HepG2 (cell line): Measurements from ENCODE around the gene ZIK1. TPM values are rescaled to one million over a fixed set of nuclear protein-coding genes. Genes with fewer than 3 reads are reported as not detected.
A peak's percentile ranks its signal among the peaks of the same experiment; 100 is the strongest.

ENCODE experiments used
- BRD4 ChIP-seq: sonication (generic); formaldehyde crosslinking; IDR thresholded peaks from 2 replicates; pipeline ENCODE4 v1.4.0; 2020; ENCODE audit warnings: missing genetic modification reagents
- FIP1L1 ChIP-seq: fragments of 200-400 bp; formaldehyde crosslinking; IDR thresholded peaks from 2 replicates; pipeline ENCODE4 v1.6.1; 2018; ENCODE audit warnings: low read depth, mild to moderate bottlenecking, low read length, moderate library complexity, borderline replicate concordance; ENCODE audit not compliant: insufficient read depth
- FOXJ3 ChIP-seq: sonication (generic); formaldehyde crosslinking; IDR thresholded peaks from 2 replicates; pipeline ENCODE4 v1.4.0; 2020; ENCODE audit warnings: missing genetic modification reagents, mild to moderate bottlenecking, borderline replicate concordance
- FOXM1 ChIP-seq: sonication (generic); formaldehyde crosslinking; IDR thresholded peaks from 2 replicates; pipeline ENCODE4 v1.5.0; 2020; ENCODE audit warnings: missing genetic modification reagents
- KLF9 ChIP-seq: IDR thresholded peaks from 2 replicates; pipeline ENCODE4 v1.6.1; 2016; ENCODE audit warnings: low read depth
- PREB ChIP-seq: sonication (generic); formaldehyde crosslinking; IDR thresholded peaks from 2 replicates; pipeline ENCODE4 v1.4.0; 2020; ENCODE audit warnings: missing genetic modification reagents
- SNAPC5 ChIP-seq: sonication (generic); formaldehyde crosslinking; IDR thresholded peaks from 2 replicates; pipeline ENCODE4 v1.8.1; 2023; ENCODE audit warnings: mild to moderate bottlenecking, missing genetic modification reagents, borderline replicate concordance
- TEAD3 ChIP-seq: optimal IDR thresholded peaks from 2 replicates; pipeline ENCODE3; 2016; ENCODE audit warnings: borderline replicate concordance
- THRA ChIP-seq: sonication (generic); formaldehyde crosslinking; IDR thresholded peaks from 2 replicates; pipeline ENCODE4 v1.4.0; 2020; ENCODE audit warnings: missing genetic modification reagents, borderline replicate concordance
- TOPORS ChIP-seq: sonication (generic); formaldehyde crosslinking; IDR thresholded peaks from 2 replicates; pipeline ENCODE4 v1.8.0; 2023; ENCODE audit warnings: mild to moderate bottlenecking, missing genetic modification reagents
- ZFP1 ChIP-seq: IDR thresholded peaks from 2 replicates; pipeline ENCODE4 v1.6.1; 2016
- ZGPAT ChIP-seq: IDR thresholded peaks from 2 replicates; pipeline ENCODE4 v1.6.1; 2016; ENCODE audit warnings: mild to moderate bottlenecking
- ZMYM3 ChIP-seq: sonication (generic); formaldehyde crosslinking; IDR thresholded peaks from 2 replicates; pipeline ENCODE4 v1.5.1; 2020; ENCODE audit warnings: mild to moderate bottlenecking, missing genetic modification reagents
- ZSCAN30 ChIP-seq: sonication (generic); formaldehyde crosslinking; IDR thresholded peaks from 2 replicates; pipeline ENCODE4 v1.5.0; 2020; ENCODE audit warnings: mild to moderate bottlenecking, missing genetic modification reagents
- polyA plus RNA-seq, 8 experiments: library from polyadenylated mRNA; depleted of rRNA in 3 of 8; stranded (reverse) in 7 of 8; unstranded in 1 of 8; fragments of >200 nt; fragmentation: Illumina TruSeq in 4 of 8; extraction: Trizol in 4 of 8; gene quantifications; 2 replicates each; pipeline versions ENCODE4 v1.2.1 to v1.2.3, GENCODE V29; 2011 to 2016; ENCODE audit warnings: low read depth in 4 of 8, missing spikeins in 1 of 8, mixed read lengths in 1 of 8; ENCODE audit not compliant: insufficient read depth in 1 of 8
- total RNA-seq, 5 experiments: library from RNA; depleted of rRNA; stranded (reverse); fragments of >200 nt; fragmentation: Illumina TruSeq; extraction: Trizol; gene quantifications; 2 replicates each; pipeline ENCODE4 v1.2.3, GENCODE V29; 2016; ENCODE audit warnings: low read depth in 1 of 5
- TF ChIP-seq, protein P1 (sequence below): sonication (generic); formaldehyde crosslinking; IDR thresholded peaks from 2 replicates; pipeline ENCODE4 v1.9.0; 2021; ENCODE audit warnings: missing genetic modification reagents, borderline replicate concordance
- TF ChIP-seq, protein P2 (sequence below): IDR thresholded peaks from 2 replicates; pipeline ENCODE4 v1.6.1; 2016; ENCODE audit warnings: mild to moderate bottlenecking, missing biosample characterization, missing genetic modification reagents
- TF ChIP-seq, protein P3 (sequence below): IDR thresholded peaks from 2 replicates; pipeline ENCODE4 v1.6.1; 2016; ENCODE audit warnings: low read depth, borderline replicate concordance

Gene ZIK1
- total and polyA plus RNA-seq, 2 of the 13 experiments (the other 11 are each of a cell fraction or from before 2014, with no cell fraction given) = 2.1 to 7.2 TPM

GRCh38 chr19:57632987-57633831, 49.3 kb downstream of the ZIK1 start, which contains the start of gene ZNF211 (continued):
- TF ChIP-seq, protein P1, sequence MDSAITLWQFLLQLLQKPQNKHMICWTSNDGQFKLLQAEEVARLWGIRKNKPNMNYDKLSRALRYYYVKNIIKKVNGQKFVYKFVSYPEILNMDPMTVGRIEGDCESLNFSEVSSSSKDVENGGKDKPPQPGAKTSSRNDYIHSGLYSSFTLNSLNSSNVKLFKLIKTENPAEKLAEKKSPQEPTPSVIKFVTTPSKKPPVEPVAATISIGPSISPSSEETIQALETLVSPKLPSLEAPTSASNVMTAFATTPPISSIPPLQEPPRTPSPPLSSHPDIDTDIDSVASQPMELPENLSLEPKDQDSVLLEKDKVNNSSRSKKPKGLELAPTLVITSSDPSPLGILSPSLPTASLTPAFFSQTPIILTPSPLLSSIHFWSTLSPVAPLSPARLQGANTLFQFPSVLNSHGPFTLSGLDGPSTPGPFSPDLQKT (CRISPR knock-in tag) = no peak
- TF ChIP-seq ZGPAT (peak; percentile 91), ZMYM3 (CRISPR knock-in tag) (no peak), FOXM1 (CRISPR knock-in tag) (no peak), FOXJ3 (CRISPR knock-in tag) (no peak), THRA (CRISPR knock-in tag) (peak; percentile 29; the same call in 1 of the 2 replicates), BRD4 (CRISPR knock-in tag) (no peak), KLF9 (0 out of 2 replicates have a peak, but pooled peaks have one; percentile 36), PREB (CRISPR knock-in tag) (no peak), ZFP1 (CRISPR knock-in tag) (no peak), ZSCAN30 (CRISPR knock-in tag) (no peak), FIP1L1 (no peak), SNAPC5 (no peak), TEAD3 (CRISPR knock-in tag) (peak; percentile 63), TOPORS (CRISPR knock-in tag) (no peak)
- TF ChIP-seq, protein P2, sequence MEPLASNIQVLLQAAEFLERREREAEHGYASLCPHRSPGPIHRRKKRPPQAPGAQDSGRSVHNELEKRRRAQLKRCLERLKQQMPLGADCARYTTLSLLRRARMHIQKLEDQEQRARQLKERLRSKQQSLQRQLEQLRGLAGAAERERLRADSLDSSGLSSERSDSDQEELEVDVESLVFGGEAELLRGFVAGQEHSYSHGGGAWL = 0 out of 2 replicates have a peak, but pooled peaks have one; percentile 48
- TF ChIP-seq, protein P3, sequence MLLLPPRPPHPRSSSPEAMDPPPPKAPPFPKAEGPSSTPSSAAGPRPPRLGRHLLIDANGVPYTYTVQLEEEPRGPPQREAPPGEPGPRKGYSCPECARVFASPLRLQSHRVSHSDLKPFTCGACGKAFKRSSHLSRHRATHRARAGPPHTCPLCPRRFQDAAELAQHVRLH (CRISPR knock-in tag) = 0 out of 2 replicates have a peak, but pooled peaks have one; percentile 71
